Common myeloid progenitor, CD34-positive (primary cell): ENCODE results near the gene NPY4R.
"Not testable (repeated sequence)": the region's sequence is repeated elsewhere in the genome, so short reads cannot be mapped to it uniquely, and the experiment has no call there.

Source experiments
- CTCF ChIA-PET: fragments of 350-600 bp; sonication (Branson Sonifier 250); formaldehyde crosslinking; loops from one replicate; lab custom pipeline; 2021; ENCODE audit warnings: antibody characterized with exemption; lab: Charles Lee
- POLR2A ChIA-PET: fragments of 350-600 bp; sonication (Branson Sonifier 250); formaldehyde crosslinking; loops from one replicate; lab custom pipeline; 2021; ENCODE audit warnings: antibody characterized with exemption; lab: Charles Lee
- DNase-seq, 3 donors: peaks; one replicate each; pipeline versions ENCODE4 v3.0.0 to v3.0.0-alpha.2; 2013
- H3K27ac ChIP-seq, 2 experiments: 1 replicate in 1 of 2; 2 replicates in 1 of 2; pipeline ENCODE4 v1.7.0; 2013; ENCODE audit warnings: inconsistent platforms in 2 of 2, low read length in 2 of 2, mild to moderate bottlenecking in 2 of 2, low read depth in 1 of 2, moderate library complexity in 1 of 2; ENCODE audit not compliant: severe bottlenecking in 2 of 2, insufficient read depth in 1 of 2, poor library complexity in 1 of 2
- H3K27me3 ChIP-seq, 5 experiments: replicated peaks in 2 of 5; 1 replicate in 3 of 5; 2 replicates in 2 of 5; pipeline versions ENCODE4 v1.6.1 to v1.7.0; 2013; ENCODE audit warnings: low read length in 4 of 5, mild to moderate bottlenecking in 2 of 5, moderate library complexity in 2 of 5, inconsistent platforms in 1 of 5; ENCODE audit not compliant: insufficient read depth in 5 of 5, control insufficient read depth in 4 of 5
- H3K36me3 ChIP-seq, 4 experiments: 1 replicate in 2 of 4; 2 replicates in 2 of 4; pipeline versions ENCODE4 v1.6.1 to v1.7.0; 2013; ENCODE audit warnings: low read length in 3 of 4, control low read depth in 1 of 4, mild to moderate bottlenecking in 1 of 4; ENCODE audit not compliant: control insufficient read depth in 4 of 4, insufficient read depth in 4 of 4
- H3K4me1 ChIP-seq, 4 experiments: 1 replicate in 3 of 4; 2 replicates in 1 of 4; pipeline versions ENCODE4 v1.6.1 to v1.7.1; 2013; ENCODE audit warnings: low read length in 3 of 4, mild to moderate bottlenecking in 3 of 4, control low read depth in 1 of 4, inconsistent platforms in 1 of 4, moderate library complexity in 1 of 4; ENCODE audit not compliant: control insufficient read depth in 4 of 4, insufficient read depth in 4 of 4; ENCODE audit errors: control extremely low read depth in 1 of 4
- H3K4me3 ChIP-seq, 7 experiments: 1 replicate in 4 of 7; 2 replicates in 3 of 7; pipeline versions ENCODE4 v1.5.1 to v1.7.0; 2013; ENCODE audit warnings: mild to moderate bottlenecking in 7 of 7, low read length in 6 of 7, moderate library complexity in 6 of 7, inconsistent platforms in 2 of 7, low read depth in 2 of 7, control low read depth in 1 of 7; ENCODE audit not compliant: insufficient read depth in 4 of 7, control insufficient read depth in 1 of 7; ENCODE audit errors: extremely low read depth in 1 of 7
- H3K9me3 ChIP-seq, 5 experiments: 1 replicate in 4 of 5; 2 replicates in 1 of 5; pipeline versions ENCODE4 v1.6.1 to v1.7.1; 2013; ENCODE audit warnings: low read length in 4 of 5, mild to moderate bottlenecking in 2 of 5, inconsistent platforms in 1 of 5, low read depth in 1 of 5, moderate library complexity in 1 of 5; ENCODE audit not compliant: control insufficient read depth in 4 of 5, insufficient read depth in 2 of 5; ENCODE audit errors: control extremely low read depth in 1 of 5
- WGBS: methylation state at CpG from one replicate; pipeline ENCODE4 v1.1.5; 2013; ENCODE audit not compliant: insufficient coverage; 5-methylcytosine and 5-hydroxymethylcytosine counted together

Gene NPY4R

GRCh38 chr10:46457071-46457470 is 8.7 kb downstream of the NPY4R start:
- H3K27me3 ChIP-seq, H3K4me3 ChIP-seq, H3K36me3 ChIP-seq, H3K27ac ChIP-seq, POLR2A ChIA-PET, H3K4me1 ChIP-seq, H3K9me3 ChIP-seq, DNase-seq, CTCF ChIA-PET: not testable (repeated sequence)
- no CpG with 5 or more reads among the region's 3 CpGs for WGBS

GRCh38 chr10:46455992-46456391 is 9.8 kb downstream of the NPY4R start:
- H3K27me3 ChIP-seq, POLR2A ChIA-PET, DNase-seq, H3K9me3 ChIP-seq, H3K36me3 ChIP-seq, H3K4me3 ChIP-seq, H3K4me1 ChIP-seq, CTCF ChIA-PET, H3K27ac ChIP-seq: not testable (repeated sequence)
- no CpG with 5 or more reads among the region's 2 CpGs for WGBS

GRCh38 chr10:46451365-46451764 is 14.4 kb downstream of the NPY4R start:
- POLR2A ChIA-PET, DNase-seq, H3K4me3 ChIP-seq, CTCF ChIA-PET, H3K36me3 ChIP-seq, H3K27ac ChIP-seq, H3K4me1 ChIP-seq, H3K27me3 ChIP-seq, H3K9me3 ChIP-seq: not testable (repeated sequence)
- no CpG with 5 or more reads among the region's 1 CpG for WGBS

- H3K27me3 ChIP-seq, H3K4me1 ChIP-seq, H3K9me3 ChIP-seq, H3K27ac ChIP-seq, H3K36me3 ChIP-seq, CTCF ChIA-PET, DNase-seq, POLR2A ChIA-PET, H3K4me3 ChIP-seq: not testable (repeated sequence)
- 85% methylated on average over 3 of the region's 8 CpGs for WGBS
These were observed 14.9 kb downstream of the NPY4R start for GRCh38 chr10:46450829-46451228.

- CTCF ChIA-PET, H3K4me1 ChIP-seq, POLR2A ChIA-PET, H3K4me3 ChIP-seq, H3K9me3 ChIP-seq, DNase-seq, H3K36me3 ChIP-seq, H3K27me3 ChIP-seq, H3K27ac ChIP-seq: not testable (repeated sequence)
- no CpG with 5 or more reads among the region's 5 CpGs for WGBS
These were observed 18.3 kb downstream of the NPY4R start for GRCh38 chr10:46447439-46447838.

GRCh38 chr10:46445389-46446122 is 20.2 kb downstream of the NPY4R start:
- no CpG with 5 or more reads among the region's 8 CpGs for WGBS
- H3K27me3 ChIP-seq, H3K27ac ChIP-seq, CTCF ChIA-PET, H3K4me3 ChIP-seq, DNase-seq, POLR2A ChIA-PET, H3K4me1 ChIP-seq, H3K9me3 ChIP-seq, H3K36me3 ChIP-seq: not testable (repeated sequence)

- H3K27ac ChIP-seq, POLR2A ChIA-PET, H3K36me3 ChIP-seq, H3K4me3 ChIP-seq, DNase-seq, H3K27me3 ChIP-seq, H3K9me3 ChIP-seq, CTCF ChIA-PET, H3K4me1 ChIP-seq: not testable (repeated sequence)
- WGBS = no CpG with 5 or more reads among the region's 1 CpG
These were observed 22.3 kb downstream of the NPY4R start for GRCh38 chr10:46443422-46443821.
